AG04450 (cell line): ENCODE measurements around the gene FARP1. TPM values are rescaled to one million over a fixed set of nuclear protein-coding genes. Genes with fewer than 3 reads are reported as not detected.

ENCODE experiments used
- CTCF ChIA-PET: fragments of 300-600, 350-600 bp; formaldehyde crosslinking; extraction: SDS; loops from one replicate; lab custom pipeline; 2022; ENCODE audit warnings: antibody characterized with exemption, inconsistent platforms; lab: Charles Lee
- POLR2A ChIA-PET: fragments of 350-600 bp; formaldehyde crosslinking; extraction: SDS; loops from one replicate; lab custom pipeline; 2021; ENCODE audit warnings: antibody characterized with exemption, inconsistent platforms; lab: Yijun Ruan, JAX
- DNase-seq: peaks from one replicate; pipeline ENCODE4 v3.0.0-alpha.2; 2011; ENCODE audit warnings: low read depth, low spot score
- H3K27ac ChIP-seq: one replicate; pipeline ENCODE4 v1.5.1; 2012; ENCODE audit warnings: low read depth, low read length, control low read depth
- H3K27me3 ChIP-seq: one replicate; pipeline ENCODE4 v1.6.0; 2012; ENCODE audit warnings: low read length; ENCODE audit not compliant: control insufficient read depth, insufficient read depth
- H3K4me3 ChIP-seq: 2 replicates; pipeline ENCODE4 v1.5.1; 2011; ENCODE audit warnings: mild to moderate bottlenecking, low read depth, low read length, control low read depth
- H3K9me3 ChIP-seq: 2 replicates; pipeline ENCODE4 v1.5.1; 2012; ENCODE audit warnings: low read length; ENCODE audit not compliant: control insufficient read depth, insufficient read depth
- CTCF ChIP-seq: IDR thresholded peaks from 2 replicates; pipeline ENCODE4 v1.5.1; 2011; ENCODE audit warnings: low read depth, low read length, control low read depth, inconsistent platforms
- polyA plus RNA-seq: library from polyadenylated mRNA; depleted of rRNA; stranded (reverse); fragments of >200 nt; gene quantifications from 2 replicates; pipeline ENCODE4 v1.2.3, GENCODE V29; 2011

FARP1 gene
- polyA plus RNA-seq, 1 experiment = 76.4 TPM

- POLR2A ChIA-PET = interaction anchor here (0.7 kb wide), 1 partner anchor 95 kb away, joined by 3 read pairs; no protein-coding TSS in a partner anchor
- Histone ChIP-seq H3K4me3 (no peak overlapping the region), H3K27me3 (no peaks in the 10 kb centered on the region), H3K27ac (no peak overlapping the region), H3K9me3 (peaks cover 15% of the 10 kb centered on the region)
- no peak for TF ChIP-seq CTCF
- CTCF ChIA-PET = interaction anchor here (0.5 to 1.4 kb wide), 3 partner anchors 14 to 167 kb away, joined by 3 read pairs; no protein-coding TSS in a partner anchor
- no peak for DNase-seq
Observed at GRCh38 chr13:98204546-98204945, 61.7 kb downstream of the FARP1 start.

- Histone ChIP-seq H3K9me3 (peaks cover 21% of the 10 kb centered on the region), H3K4me3 (no peak overlapping the region), H3K27ac (peak overlapping the region; percentile 91), H3K27me3 (no peaks in the 10 kb centered on the region)
- DNase-seq = peak; percentile 89
- CTCF ChIA-PET = no interaction called here
- POLR2A ChIA-PET = interaction anchor here (0.7 kb wide), 1 partner anchor 177 kb away, joined by 3 read pairs; no protein-coding TSS in a partner anchor
- TF ChIP-seq CTCF = no peak
Observed at GRCh38 chr13:98206946-98207345, 64.1 kb downstream of the FARP1 start.

GRCh38 chr13:98207416-98207815 is 64.5 kb downstream of the FARP1 start:
- no peak for TF ChIP-seq CTCF
- CTCF ChIA-PET = no interaction called here
- no peak for DNase-seq

GRCh38 chr13:98208606-98209005 is 65.7 kb downstream of the FARP1 start:
- no peak for DNase-seq
- Histone ChIP-seq H3K27me3 (no peaks in the 10 kb centered on the region), H3K27ac (no peak overlapping the region), H3K9me3 (peaks cover 17% of the 10 kb centered on the region), H3K4me3 (no peak overlapping the region)
- CTCF ChIA-PET = interaction anchor here (0.7 kb wide), 1 partner anchor 415 kb away, joined by 3 read pairs; no protein-coding TSS in a partner anchor
- POLR2A ChIA-PET = interaction anchor here (0.6 to 0.7 kb wide), 3 partner anchors 36 to 355 kb away, joined by 3 to 5 read pairs (median 4); no protein-coding TSS in a partner anchor
- TF ChIP-seq CTCF = no peak

More at GRCh38 chr13:98207416-98207815, 64.5 kb downstream of the FARP1 start:
- H3K27me3 ChIP-seq = no peaks in the 10 kb centered on the region
- POLR2A ChIA-PET = no interaction called here
- peak overlapping the region; percentile 91 for H3K27ac ChIP-seq
- no peak overlapping the region for H3K4me3 ChIP-seq
- peaks cover 21% of the 10 kb centered on the region for H3K9me3 ChIP-seq

- Histone ChIP-seq H3K27ac (peak overlapping the region; percentile 97), H3K27me3 (no peaks in the 10 kb centered on the region), H3K9me3 (peaks cover 6% of the 10 kb centered on the region), H3K4me3 (no peak overlapping the region)
- no peak for DNase-seq
- no peak for TF ChIP-seq CTCF
- ChIA-PET POLR2A (no interaction called here), CTCF (no interaction called here)
Observed at GRCh38 chr13:98212763-98213162, 69.9 kb downstream of the FARP1 start.
